SK-N-DZ (cell line): Measurements from ENCODE around the gene MCAT.
"Not testable (repeated sequence)": the region's sequence is repeated elsewhere in the genome, so short reads cannot be mapped to it uniquely, and the experiment has no call there.

ENCODE experiments used
- DNase-seq: peaks from one replicate; pipeline ENCODE4 v3.0.0-alpha.2; 2015; ENCODE audit warnings: low spot score

MCAT gene

GRCh38 chr22:43154887-43155536, 11.8 kb upstream of the MCAT start:
- DNase-seq: no peak

DNA sequence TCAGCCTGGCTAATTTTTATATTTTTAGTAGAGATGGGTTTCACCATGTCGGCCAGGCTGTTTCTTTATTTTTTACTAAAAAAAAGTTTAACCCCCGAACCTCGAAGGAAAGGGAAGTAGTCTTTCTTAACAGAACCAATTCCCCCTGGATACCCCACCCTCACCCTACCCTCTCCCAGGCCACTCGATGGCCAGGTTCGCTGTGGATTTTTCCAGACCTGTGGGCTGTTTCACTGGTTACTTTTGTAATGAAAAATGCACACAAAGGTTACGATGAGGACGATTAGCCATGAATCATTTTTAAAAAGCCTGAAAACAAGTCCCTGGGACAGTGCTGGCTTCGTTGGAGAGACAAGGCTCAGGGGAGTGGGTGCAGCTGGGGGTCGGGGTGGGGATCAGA, 10.7 kb upstream of the MCAT start:
- no peak for DNase-seq

- no peak for DNase-seq
Observed at GRCh38 chr22:43152357-43153071, 9.3 kb upstream of the MCAT start.

DNA sequence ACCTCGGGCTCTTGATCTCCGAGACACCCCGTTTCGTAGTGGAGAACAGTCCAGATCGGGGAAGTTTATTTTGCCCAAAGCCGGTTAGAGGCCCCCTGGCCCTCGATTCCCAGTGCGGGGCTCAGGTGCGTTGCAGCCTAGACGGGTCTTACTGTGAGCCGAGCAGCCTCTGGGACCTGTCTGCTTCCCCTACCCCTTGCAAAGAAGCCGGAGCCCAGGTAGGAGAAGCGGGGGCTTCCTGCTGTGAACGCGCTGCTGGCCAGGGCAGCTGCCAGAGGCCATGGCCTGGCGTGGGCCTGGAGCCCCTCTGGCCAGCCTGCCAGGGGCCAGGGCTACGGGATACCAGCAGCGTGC, 8.8 kb upstream of the MCAT start:
- DNase-seq: no peak

DNA sequence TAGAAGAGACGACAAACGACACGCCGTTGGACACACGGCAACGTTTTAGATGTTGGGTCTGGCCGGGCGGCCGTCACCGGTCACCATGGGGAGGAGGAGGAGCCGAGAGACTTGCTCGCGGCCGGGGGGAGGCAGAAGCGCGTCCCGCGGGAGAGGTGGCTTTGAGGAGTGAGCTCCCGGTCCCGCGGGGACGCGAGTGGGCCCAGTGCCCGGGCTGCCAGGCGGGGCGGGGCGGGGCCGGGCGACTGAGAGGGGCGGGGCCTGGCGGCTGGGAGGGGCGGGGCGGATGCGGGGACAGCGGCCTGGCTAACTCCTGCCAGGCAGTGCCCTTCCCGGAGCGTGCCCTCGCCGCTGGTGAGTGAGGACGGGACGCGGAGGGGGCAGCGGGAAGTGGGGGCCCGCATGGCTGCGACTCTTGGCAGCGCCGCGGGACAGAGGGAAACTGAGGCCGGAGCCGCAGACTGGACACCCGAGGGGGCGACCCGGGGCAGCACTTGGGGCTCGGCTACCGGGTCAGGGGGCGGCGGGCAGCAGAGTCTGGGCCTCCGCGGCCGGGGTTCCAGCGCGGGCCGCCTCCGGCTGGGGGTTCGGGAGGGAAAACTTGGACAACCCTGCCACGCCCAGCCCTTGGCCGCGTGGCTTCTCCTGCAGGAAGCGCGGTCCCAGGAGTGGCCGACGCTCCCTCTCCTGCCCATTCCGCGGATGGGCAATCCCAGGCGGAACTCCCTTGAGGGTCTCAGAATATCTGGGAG, 8.2 kb upstream of the MCAT start, which contains the start of gene TSPO:
TSS of gene TSPO (plus strand) at position 309 of the 752 bp plus-strand sequence. CDS start 7,680 bp downstream, outside the sequence.
- DNase-seq: no peak

DNA sequence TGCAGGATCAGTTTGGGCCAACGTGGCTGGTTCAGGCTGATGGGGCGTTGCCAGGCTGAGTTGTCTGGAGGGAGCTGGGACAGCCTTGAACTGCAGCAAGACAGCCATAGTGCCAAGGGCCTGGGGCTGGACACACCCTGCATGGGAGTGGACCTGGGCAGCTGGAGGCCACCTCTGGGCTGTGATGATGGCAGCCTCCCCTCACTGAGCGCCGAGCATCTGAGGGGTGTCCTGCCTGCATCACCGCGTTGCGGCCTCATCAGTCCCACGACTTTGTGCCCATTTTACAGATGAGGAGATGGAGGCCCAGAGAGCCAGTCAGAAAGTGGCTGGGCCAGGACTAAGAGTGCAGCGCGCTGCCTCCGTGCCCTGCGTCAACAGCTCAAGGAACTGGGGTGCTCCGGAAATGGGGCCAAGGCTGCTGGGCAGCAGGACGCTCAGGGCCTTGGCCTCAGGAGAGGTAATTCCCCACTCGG, 7.6 kb upstream of the MCAT start:
- DNase-seq: no peak

DNA sequence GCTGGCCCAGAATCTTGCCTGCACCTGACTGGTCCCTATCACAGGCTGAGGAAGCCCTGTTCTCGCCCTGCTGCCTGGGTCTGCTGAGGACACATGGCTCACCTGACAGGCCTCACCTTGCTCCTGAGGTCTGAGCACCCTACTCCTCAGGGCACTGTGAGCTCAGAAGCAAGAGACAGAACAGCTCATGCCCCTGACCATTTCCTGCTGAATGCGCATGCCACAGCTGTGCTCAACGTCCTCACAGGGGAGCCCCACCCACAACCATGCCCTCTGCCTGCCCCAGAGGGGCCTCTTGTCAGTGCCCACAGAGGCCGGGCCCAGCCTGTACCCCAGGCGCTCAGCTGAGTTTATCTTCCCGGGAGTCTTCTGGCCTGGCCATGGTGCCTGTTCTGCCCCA, 5.4 kb upstream of the MCAT start:
- DNase-seq: no peak

GRCh38 chr22:43147821-43148220, 4.6 kb upstream of the MCAT start:
- DNase-seq: no peak

GRCh38 chr22:43146332-43146731, 3.1 kb upstream of the MCAT start:
- DNase-seq: not testable (repeated sequence)

- not testable (repeated sequence) for DNase-seq
Observed at GRCh38 chr22:43145371-43145770, 2.2 kb upstream of the MCAT start.

GRCh38 chr22:43144949-43145348, 1.8 kb upstream of the MCAT start:
- DNase-seq: no peak

DNA sequence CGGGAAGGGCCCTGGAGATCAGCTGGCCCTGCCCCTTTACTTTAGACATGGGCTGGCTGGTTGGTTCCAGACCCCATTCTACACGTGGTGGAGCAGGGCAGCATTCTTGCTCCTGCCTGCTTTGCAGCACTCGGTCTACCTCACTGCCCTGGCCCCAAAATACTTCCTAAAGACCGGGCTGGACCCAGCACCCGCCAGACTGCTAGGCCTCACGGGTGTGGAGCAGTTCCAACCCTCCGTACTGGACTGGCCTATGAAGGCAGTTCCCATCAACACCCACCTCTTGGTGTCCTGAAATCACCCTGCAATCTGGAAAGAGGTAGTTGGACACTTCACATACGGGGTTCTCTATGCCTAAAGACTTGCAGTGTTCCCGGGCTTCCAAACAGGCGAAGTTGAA, 6.4 kb downstream of the MCAT start:
- DNase-seq: no peak

DNA sequence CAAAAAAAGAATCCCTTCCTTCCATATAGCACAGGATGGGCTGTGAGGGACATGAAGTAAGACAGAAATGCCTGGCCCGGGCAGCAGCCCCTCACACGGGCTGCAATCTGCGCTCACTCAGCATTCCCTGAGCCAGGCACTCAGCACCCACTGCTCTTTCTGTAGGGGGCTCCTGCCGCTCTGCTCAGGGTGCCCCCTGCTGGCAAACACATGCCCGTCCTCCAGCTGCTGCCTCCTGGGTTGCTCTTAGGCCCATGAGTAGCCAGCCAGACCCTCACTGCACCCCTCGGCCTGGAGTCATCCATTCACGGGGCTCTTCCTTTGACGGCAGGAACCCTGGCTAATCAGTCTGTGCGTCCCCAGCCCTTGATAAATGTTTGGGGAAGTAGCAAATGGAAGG, 6.9 kb downstream of the MCAT start:
- DNase-seq: no peak

GRCh38 chr22:43135565-43135964, 7.6 kb downstream of the MCAT start:
- no peak for DNase-seq

- DNase-seq: no peak
Observed at GRCh38 chr22:43134553-43134952, 8.6 kb downstream of the MCAT start.

- no peak for DNase-seq
Observed at GRCh38 chr22:43133401-43133800, 9.8 kb downstream of the MCAT start.

DNA sequence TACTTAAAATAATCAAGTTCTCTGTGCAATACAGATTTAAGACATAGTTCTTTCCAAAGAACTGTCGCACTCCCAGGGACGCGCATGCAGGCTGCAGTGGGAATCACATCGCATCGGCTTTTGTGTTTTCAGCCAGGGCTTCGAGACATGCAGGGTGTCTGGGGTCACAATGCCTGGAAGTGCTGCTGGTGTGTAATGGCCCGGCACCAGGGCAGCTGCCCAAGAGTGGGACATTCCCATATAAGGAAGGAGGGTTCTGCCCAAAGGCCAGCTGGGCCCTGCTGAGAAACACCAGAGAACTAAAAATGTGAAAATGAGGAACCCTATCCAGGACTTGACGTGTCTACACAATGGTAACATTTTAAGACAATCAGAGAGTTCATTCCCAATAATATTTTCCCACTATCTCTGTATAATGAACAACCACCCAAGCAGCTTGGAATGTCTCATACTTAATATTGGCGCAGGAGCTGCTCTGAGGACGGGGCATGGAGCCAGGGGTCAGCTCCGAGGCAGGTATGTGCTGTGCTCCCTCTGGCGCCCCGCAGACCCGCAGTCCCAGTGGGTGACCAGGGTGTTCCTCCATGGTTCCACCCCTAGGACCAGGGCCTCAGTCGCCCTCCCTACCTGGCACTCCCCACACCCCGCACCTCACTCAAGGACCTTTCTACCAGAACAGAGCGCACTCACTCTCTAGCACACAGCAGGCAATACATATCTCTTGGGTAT, 11.3 kb downstream of the MCAT start:
- no peak for DNase-seq

DNA sequence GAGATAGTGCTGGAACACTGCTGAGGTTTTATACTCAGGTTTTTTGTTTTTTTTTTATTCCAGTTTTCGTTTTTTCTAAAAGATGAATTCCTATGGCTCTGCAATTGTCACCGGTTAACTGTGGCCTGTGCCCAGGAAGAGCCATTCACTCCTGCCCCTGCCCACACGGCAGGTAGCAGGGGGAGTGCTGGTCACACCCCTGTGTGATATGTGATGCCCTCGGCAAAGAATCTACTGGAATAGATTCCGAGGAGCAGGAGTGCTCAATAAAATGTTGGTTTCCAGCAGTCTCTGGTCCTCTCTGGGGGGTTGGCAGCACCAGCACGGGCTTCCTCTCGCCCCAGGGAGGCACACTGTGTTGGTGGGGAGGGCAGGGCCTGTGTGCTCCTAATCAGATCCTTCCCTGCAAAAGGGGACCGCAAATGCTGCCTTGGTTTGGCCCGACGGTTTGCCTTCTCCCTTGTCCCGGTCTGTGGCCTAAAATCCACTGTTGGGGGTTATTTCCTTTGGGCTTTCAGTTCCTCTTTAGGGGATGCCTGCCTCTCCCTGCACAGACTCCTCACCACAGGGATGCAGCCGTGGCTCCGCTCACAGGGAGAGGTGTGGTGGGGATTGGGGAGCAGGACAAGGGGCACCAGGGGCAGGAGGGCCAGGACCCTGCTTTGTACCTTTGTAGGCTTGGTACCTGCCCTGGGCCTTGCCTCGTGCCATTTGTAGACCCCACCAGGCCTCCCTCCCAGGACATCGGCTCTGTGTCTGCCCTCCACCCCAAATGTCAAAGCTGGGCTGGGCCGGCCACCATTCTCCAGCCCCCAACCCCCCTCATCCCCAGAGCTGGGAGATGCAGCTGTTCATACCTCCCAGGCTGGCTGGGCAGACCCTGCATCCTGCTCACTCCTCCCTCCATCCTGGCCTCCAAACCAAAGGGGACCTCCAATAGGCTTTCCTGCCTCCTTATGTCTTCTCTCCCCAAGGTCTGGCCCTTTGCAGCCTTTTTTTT, 13.5 kb downstream of the MCAT start:
- no peak for DNase-seq

DNA sequence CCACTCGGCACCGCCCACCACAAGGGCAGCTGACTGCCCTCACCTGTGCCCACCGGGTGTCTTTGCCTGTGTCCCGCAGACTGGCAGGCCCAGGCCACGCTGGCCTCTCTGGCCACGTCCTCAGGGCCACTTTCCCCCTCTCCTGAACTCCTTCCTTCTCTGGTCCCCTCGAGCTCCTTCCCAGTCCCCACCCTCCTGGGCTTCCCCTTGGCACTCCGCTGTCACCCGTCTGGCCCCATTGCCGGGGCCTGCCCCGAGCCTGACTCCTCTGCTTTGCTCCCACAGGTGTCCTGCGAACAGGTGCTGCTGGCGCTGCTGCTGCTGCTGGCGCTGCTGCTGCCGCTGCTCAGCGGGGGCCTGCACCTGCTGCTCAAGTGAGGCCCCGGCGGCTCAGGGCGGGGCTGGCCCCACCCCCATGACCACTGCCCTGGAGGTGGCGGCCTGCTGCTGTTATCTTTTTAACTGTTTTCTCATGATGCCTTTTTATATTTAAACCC, 14.2 kb downstream of the MCAT start:
- no peak for DNase-seq

GRCh38 chr22:43128116-43128515, 15.1 kb downstream of the MCAT start:
- no peak for DNase-seq
